HepG2 (cell line): Measurements from ENCODE around the gene RHBDD1. TPM values are rescaled to one million over a fixed set of nuclear protein-coding genes. Genes with fewer than 3 reads are reported as not detected.

ENCODE experiments used
- FOXK2 ChIP-seq: fragments of 450-650 bp; IDR thresholded peaks from 2 replicates; pipeline ENCODE4 v1.6.1; 2016
- HHEX ChIP-seq: IDR thresholded peaks from 2 replicates; pipeline ENCODE4 v1.6.1; 2016; ENCODE audit warnings: control low read depth
- KLF6 ChIP-seq: IDR thresholded peaks from 2 replicates; pipeline ENCODE4 v1.8.0; 2016; ENCODE audit warnings: missing biosample characterization, missing genetic modification reagents
- MATR3 ChIP-seq: sonication (generic); formaldehyde crosslinking; IDR thresholded peaks from 2 replicates; pipeline ENCODE4 v1.4.0; 2020; ENCODE audit warnings: missing genetic modification reagents
- NAIF1 ChIP-seq: sonication (generic); formaldehyde crosslinking; IDR thresholded peaks from 2 replicates; pipeline ENCODE4 v1.5.0; 2020; ENCODE audit warnings: mild to moderate bottlenecking, missing genetic modification reagents, borderline replicate concordance
- ONECUT2 ChIP-seq: sonication (generic); formaldehyde crosslinking; IDR thresholded peaks from 2 replicates; pipeline ENCODE4 v1.4.0; 2020; ENCODE audit warnings: missing genetic modification reagents
- YEATS4 ChIP-seq: sonication (generic); formaldehyde crosslinking; IDR thresholded peaks from 2 replicates; pipeline ENCODE4 v1.4.0; 2020; ENCODE audit warnings: missing genetic modification reagents, borderline replicate concordance
- ZBTB21 ChIP-seq: sonication (generic); formaldehyde crosslinking; IDR thresholded peaks from 2 replicates; pipeline ENCODE4 v1.4.0; 2020; ENCODE audit warnings: missing genetic modification reagents
- ZKSCAN1 ChIP-seq: fragments of 150-350 bp; IDR thresholded peaks from 2 replicates; pipeline ENCODE4 v1.6.1; 2014; ENCODE audit warnings: low read length
- ZNF30 ChIP-seq: sonication (generic); formaldehyde crosslinking; IDR thresholded peaks from 2 replicates; pipeline ENCODE4 v1.5.0; 2020; ENCODE audit warnings: mild to moderate bottlenecking, missing genetic modification reagents
- ZNF431 ChIP-seq: sonication (generic); formaldehyde crosslinking; IDR thresholded peaks from 2 replicates; pipeline ENCODE4 v1.9.0; 2022; ENCODE audit warnings: missing genetic modification reagents, low read depth, mild to moderate bottlenecking, borderline replicate concordance
- ZNF567 ChIP-seq: sonication (generic); formaldehyde crosslinking; IDR thresholded peaks from 2 replicates; pipeline ENCODE4 v1.8.1; 2023; ENCODE audit warnings: mild to moderate bottlenecking, missing genetic modification reagents, borderline replicate concordance
- polyA plus RNA-seq, 8 experiments: library from polyadenylated mRNA; depleted of rRNA in 3 of 8; stranded (reverse) in 7 of 8; unstranded in 1 of 8; fragments of >200 nt; fragmentation: Illumina TruSeq in 4 of 8; extraction: Trizol in 4 of 8; gene quantifications; 2 replicates each; pipeline versions ENCODE4 v1.2.1 to v1.2.3, GENCODE V29; 2011 to 2016; ENCODE audit warnings: low read depth in 4 of 8, missing spikeins in 1 of 8, mixed read lengths in 1 of 8; ENCODE audit not compliant: insufficient read depth in 1 of 8
- total RNA-seq, 5 experiments: library from RNA; depleted of rRNA; stranded (reverse); fragments of >200 nt; fragmentation: Illumina TruSeq; extraction: Trizol; gene quantifications; 2 replicates each; pipeline ENCODE4 v1.2.3, GENCODE V29; 2016; ENCODE audit warnings: low read depth in 1 of 5
- TF ChIP-seq, protein P1 (sequence below): sonication (generic); formaldehyde crosslinking; conservative IDR thresholded peaks from 2 replicates; pipeline ENCODE4 v1.5.0; 2020; ENCODE audit warnings: missing genetic modification reagents
- TF ChIP-seq, protein P2 (sequence below): sonication (generic); formaldehyde crosslinking; IDR thresholded peaks from 2 replicates; pipeline ENCODE4 v1.9.0; 2022; ENCODE audit warnings: missing genetic modification reagents, mild to moderate bottlenecking, borderline replicate concordance
- TF ChIP-seq, protein P3 (sequence below): IDR thresholded peaks from 2 replicates; pipeline ENCODE4 v1.6.1; 2018; ENCODE audit warnings: missing genetic modification reagents, mild to moderate bottlenecking, missing compliant biosample characterization
- TF ChIP-seq, protein P4 (sequence below): sonication (generic); formaldehyde crosslinking; IDR thresholded peaks from 2 replicates; pipeline ENCODE4 v1.5.0; 2020; ENCODE audit warnings: mild to moderate bottlenecking, missing genetic modification reagents, borderline replicate concordance

RHBDD1 gene
- total and polyA plus RNA-seq, 2 of the 13 experiments (the other 11 are each of a cell fraction or from before 2014, with no cell fraction given), result 8.2 to 9.5 TPM

DNA sequence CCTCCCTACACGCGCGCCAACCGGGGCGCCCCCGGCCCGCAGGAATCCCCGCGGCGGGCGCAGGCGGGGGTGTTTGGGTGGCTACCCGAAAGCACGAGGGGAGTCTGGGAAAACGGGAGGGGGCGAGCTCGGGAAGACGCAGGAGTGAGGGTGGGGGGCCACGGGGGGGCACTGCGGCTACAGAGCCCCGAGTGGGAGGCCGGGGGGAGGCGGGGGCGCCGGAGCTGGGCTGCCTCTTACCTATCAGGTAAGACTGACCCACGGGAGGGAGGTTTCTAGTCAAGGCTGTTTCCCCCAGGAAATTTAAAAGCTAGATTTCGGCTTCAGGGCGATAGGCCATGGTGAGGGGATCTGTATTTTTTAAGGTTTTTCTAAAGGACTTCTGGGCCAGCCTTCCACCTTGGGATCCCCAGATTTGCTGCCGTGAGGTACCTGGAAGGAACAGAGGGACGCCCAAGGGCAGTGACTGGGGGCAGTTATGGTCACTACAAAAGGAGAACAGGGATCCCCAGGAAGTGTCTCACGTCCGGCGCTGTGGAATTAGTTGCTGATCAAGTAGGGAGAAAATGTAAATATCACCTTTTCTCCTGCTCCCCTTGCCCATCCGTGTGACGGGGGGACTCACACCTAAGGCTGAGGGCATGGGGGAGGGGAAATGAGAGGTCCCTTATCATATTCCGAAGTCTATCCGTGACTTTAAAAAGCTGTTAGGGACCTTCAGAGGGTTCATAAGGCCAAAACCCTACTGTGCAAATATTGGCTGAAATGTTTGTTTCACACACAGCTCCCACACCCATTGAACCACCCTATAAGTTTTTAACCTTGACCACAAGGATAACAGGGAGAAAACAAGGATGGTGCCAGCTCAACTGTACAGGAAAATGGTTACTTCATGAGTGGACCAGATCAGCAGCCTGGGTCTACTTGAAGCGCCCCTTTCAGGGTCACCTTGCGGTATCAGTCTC is 35.6 kb upstream of the RHBDD1 start (continued):
- 0 out of 2 replicates have a peak, but pooled peaks have one; percentile 71 for TF ChIP-seq YEATS4 (CRISPR knock-in tag)
- TF ChIP-seq, protein P1, sequence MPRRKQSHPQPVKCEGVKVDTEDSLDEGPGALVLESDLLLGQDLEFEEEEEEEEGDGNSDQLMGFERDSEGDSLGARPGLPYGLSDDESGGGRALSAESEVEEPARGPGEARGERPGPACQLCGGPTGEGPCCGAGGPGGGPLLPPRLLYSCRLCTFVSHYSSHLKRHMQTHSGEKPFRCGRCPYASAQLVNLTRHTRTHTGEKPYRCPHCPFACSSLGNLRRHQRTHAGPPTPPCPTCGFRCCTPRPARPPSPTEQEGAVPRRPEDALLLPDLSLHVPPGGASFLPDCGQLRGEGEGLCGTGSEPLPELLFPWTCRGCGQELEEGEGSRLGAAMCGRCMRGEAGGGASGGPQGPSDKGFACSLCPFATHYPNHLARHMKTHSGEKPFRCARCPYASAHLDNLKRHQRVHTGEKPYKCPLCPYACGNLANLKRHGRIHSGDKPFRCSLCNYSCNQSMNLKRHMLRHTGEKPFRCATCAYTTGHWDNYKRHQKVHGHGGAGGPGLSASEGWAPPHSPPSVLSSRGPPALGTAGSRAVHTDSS (CRISPR knock-in tag), result no peak
- no peak for TF ChIP-seq ZBTB21 (CRISPR knock-in tag)
- TF ChIP-seq, protein P2, sequence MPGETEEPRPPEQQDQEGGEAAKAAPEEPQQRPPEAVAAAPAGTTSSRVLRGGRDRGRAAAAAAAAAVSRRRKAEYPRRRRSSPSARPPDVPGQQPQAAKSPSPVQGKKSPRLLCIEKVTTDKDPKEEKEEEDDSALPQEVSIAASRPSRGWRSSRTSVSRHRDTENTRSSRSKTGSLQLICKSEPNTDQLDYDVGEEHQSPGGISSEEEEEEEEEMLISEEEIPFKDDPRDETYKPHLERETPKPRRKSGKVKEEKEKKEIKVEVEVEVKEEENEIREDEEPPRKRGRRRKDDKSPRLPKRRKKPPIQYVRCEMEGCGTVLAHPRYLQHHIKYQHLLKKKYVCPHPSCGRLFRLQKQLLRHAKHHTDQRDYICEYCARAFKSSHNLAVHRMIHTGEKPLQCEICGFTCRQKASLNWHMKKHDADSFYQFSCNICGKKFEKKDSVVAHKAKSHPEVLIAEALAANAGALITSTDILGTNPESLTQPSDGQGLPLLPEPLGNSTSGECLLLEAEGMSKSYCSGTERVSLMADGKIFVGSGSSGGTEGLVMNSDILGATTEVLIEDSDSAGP (CRISPR knock-in tag), result peak; percentile 56; the same call in 1 of the 2 replicates
- TF ChIP-seq ZNF431 (CRISPR knock-in tag), result peak; percentile 83; the same call in 1 of the 2 replicates
- no peak for TF ChIP-seq ZNF567 (CRISPR knock-in tag)
- no peak for TF ChIP-seq ZNF30
- TF ChIP-seq ZKSCAN1, result no peak
- TF ChIP-seq, protein P3, sequence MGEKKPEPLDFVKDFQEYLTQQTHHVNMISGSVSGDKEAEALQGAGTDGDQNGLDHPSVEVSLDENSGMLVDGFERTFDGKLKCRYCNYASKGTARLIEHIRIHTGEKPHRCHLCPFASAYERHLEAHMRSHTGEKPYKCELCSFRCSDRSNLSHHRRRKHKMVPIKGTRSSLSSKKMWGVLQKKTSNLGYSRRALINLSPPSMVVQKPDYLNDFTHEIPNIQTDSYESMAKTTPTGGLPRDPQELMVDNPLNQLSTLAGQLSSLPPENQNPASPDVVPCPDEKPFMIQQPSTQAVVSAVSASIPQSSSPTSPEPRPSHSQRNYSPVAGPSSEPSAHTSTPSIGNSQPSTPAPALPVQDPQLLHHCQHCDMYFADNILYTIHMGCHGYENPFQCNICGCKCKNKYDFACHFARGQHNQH (CRISPR knock-in tag), result peak; percentile 89
- peak; percentile 65 for TF ChIP-seq ONECUT2 (CRISPR knock-in tag)
- no peak for TF ChIP-seq MATR3 (CRISPR knock-in tag)
- TF ChIP-seq NAIF1, result no peak
- TF ChIP-seq, protein P4, sequence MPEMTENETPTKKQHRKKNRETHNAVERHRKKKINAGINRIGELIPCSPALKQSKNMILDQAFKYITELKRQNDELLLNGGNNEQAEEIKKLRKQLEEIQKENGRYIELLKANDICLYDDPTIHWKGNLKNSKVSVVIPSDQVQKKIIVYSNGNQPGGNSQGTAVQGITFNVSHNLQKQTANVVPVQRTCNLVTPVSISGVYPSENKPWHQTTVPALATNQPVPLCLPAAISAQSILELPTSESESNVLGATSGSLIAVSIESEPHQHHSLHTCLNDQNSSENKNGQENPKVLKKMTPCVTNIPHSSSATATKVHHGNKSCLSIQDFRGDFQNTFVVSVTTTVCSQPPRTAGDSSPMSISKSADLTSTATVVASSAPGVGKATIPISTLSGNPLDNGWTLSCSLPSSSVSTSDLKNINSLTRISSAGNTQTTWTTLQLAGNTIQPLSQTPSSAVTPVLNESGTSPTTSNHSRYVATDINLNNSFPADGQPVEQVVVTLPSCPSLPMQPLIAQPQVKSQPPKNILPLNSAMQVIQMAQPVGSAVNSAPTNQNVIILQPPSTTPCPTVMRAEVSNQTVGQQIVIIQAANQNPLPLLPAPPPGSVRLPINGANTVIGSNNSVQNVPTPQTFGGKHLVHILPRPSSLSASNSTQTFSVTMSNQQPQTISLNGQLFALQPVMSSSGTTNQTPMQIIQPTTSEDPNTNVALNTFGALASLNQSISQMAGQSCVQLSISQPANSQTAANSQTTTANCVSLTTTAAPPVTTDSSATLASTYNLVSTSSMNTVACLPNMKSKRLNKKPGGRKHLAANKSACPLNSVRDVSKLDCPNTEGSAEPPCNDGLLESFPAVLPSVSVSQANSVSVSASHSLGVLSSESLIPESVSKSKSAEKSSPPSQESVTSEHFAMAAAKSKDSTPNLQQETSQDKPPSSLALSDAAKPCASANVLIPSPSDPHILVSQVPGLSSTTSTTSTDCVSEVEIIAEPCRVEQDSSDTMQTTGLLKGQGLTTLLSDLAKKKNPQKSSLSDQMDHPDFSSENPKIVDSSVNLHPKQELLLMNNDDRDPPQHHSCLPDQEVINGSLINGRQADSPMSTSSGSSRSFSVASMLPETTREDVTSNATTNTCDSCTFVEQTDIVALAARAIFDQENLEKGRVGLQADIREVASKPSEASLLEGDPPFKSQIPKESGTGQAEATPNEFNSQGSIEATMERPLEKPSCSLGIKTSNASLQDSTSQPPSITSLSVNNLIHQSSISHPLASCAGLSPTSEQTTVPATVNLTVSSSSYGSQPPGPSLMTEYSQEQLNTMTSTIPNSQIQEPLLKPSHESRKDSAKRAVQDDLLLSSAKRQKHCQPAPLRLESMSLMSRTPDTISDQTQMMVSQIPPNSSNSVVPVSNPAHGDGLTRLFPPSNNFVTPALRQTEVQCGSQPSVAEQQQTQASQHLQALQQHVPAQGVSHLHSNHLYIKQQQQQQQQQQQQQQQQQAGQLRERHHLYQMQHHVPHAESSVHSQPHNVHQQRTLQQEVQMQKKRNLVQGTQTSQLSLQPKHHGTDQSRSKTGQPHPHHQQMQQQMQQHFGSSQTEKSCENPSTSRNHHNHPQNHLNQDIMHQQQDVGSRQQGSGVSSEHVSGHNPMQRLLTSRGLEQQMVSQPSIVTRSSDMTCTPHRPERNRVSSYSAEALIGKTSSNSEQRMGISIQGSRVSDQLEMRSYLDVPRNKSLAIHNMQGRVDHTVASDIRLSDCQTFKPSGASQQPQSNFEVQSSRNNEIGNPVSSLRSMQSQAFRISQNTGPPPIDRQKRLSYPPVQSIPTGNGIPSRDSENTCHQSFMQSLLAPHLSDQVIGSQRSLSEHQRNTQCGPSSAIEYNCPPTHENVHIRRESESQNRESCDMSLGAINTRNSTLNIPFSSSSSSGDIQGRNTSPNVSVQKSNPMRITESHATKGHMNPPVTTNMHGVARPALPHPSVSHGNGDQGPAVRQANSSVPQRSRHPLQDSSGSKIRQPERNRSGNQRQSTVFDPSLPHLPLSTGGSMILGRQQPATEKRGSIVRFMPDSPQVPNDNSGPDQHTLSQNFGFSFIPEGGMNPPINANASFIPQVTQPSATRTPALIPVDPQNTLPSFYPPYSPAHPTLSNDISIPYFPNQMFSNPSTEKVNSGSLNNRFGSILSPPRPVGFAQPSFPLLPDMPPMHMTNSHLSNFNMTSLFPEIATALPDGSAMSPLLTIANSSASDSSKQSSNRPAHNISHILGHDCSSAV (CRISPR knock-in tag), result peak; percentile 37; the same call in 1 of the 2 replicates
- TF ChIP-seq KLF6, result no peak; the same call in 1 of the 2 replicates
- peak; percentile 62; the same call in 1 of the 2 replicates for TF ChIP-seq FOXK2
- peak; percentile 97 for TF ChIP-seq HHEX
